ENCODE data around the gene VPS39. TPM values are rescaled to one million over a fixed set of nuclear protein-coding genes. Genes with fewer than 3 reads are reported as not detected.

The VPS39 gene
- total RNA-seq, 4 donors from 2014 or later, result 24.4 to 57.2 (median 31.9) TPM

DNA sequence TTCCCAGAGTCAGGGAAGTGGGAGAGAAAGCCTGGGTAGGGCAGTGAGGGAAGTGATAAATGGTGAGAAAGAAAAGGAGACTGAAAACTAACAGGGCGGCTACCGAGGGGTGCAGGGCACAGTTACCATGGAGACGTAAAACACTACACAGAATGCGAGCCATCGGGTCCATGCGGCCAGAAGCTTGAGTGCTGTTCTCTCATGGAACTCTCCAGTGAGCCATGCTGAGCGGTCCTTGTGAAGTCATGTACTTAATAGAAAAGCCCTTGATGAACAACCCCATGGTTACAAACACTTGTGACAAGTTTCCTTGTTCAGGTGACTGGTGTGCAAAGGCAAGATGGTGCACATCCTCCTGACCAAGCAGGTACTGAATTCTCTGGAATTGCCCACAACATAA is 48.0 kb downstream of the VPS39 start:
- Histone ChIP-seq H3K27me3 (no peaks in the 10 kb centered on the region), H3K36me3 (peaks cover 26 to 65% (median 44%) of the 10 kb centered on the region in 3 donors), H3K4me1 (peaks cover 3 to 57% (median 4%) of the 10 kb centered on the region in 3 donors), H3K9me3 (no peaks in the 10 kb centered on the region), H3K4me3 (no peak overlapping the region), H3K27ac (no peak overlapping the region)
- no peak for TF ChIP-seq POLR2A (IDR thresholded peaks at IDR 0.05)
- TF ChIP-seq, protein P1, sequence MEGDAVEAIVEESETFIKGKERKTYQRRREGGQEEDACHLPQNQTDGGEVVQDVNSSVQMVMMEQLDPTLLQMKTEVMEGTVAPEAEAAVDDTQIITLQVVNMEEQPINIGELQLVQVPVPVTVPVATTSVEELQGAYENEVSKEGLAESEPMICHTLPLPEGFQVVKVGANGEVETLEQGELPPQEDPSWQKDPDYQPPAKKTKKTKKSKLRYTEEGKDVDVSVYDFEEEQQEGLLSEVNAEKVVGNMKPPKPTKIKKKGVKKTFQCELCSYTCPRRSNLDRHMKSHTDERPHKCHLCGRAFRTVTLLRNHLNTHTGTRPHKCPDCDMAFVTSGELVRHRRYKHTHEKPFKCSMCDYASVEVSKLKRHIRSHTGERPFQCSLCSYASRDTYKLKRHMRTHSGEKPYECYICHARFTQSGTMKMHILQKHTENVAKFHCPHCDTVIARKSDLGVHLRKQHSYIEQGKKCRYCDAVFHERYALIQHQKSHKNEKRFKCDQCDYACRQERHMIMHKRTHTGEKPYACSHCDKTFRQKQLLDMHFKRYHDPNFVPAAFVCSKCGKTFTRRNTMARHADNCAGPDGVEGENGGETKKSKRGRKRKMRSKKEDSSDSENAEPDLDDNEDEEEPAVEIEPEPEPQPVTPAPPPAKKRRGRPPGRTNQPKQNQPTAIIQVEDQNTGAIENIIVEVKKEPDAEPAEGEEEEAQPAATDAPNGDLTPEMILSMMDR (IDR thresholded peaks at IDR 0.05), result no peak
- WGBS, 2 donors, result 78 to 89% methylated on average over 7 of the region's 7 CpGs
- no peak for DNase-seq
- intact Hi-C loops (cut with DNase I), result no loop called here

DNA sequence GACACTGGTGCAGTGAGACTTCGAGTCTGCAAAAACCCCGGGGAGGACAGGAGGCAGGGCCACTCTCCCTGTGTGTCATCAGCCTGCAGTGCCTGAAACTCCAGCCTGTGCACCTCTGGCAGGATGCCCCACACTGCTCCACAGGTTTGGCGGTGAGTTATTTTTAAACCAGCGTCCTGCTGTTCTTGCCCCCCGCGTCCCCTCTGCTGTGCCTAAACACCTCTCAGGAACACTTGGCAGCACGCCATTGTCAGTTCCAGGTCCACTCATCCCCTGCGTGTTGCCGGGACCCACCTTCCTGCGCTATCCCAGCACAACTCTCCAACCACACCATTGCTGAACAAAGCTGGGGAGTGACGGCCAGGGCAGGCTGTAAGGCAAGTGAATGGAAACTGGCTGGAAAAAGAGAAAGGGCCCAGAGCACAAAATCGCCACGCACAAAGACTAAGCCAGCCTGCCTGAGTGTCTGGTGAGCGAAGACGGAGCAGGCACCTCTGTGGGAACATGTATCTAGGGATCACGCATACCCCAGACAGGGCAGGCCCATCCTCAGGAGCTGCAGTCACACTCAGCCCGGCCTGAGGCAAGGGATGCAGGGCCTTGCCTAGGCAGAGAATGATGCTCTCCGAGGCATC is 48.6 kb downstream of the VPS39 start:
- H3K27me3 ChIP-seq, result no peaks in the 10 kb centered on the region
- 86 to 91% methylated on average over 11 to 17 of the region's 18 CpGs for WGBS, 2 donors
- no peak overlapping the region for H3K27ac ChIP-seq
- peaks cover 20 to 59% (median 44%) of the 10 kb centered on the region in 3 donors for H3K36me3 ChIP-seq
- TF ChIP-seq, protein P1 (IDR thresholded peaks at IDR 0.05), result no peak
- TF ChIP-seq POLR2A (IDR thresholded peaks at IDR 0.05), result no peak
- H3K4me3 ChIP-seq, result no peak overlapping the region
- intact Hi-C loops (cut with DNase I), result no loop called here
- no peaks in the 10 kb centered on the region for H3K9me3 ChIP-seq
- no peak for DNase-seq
- H3K4me1 ChIP-seq, result peaks cover 4 to 57% (median 8%) of the 10 kb centered on the region in 3 donors

DNA sequence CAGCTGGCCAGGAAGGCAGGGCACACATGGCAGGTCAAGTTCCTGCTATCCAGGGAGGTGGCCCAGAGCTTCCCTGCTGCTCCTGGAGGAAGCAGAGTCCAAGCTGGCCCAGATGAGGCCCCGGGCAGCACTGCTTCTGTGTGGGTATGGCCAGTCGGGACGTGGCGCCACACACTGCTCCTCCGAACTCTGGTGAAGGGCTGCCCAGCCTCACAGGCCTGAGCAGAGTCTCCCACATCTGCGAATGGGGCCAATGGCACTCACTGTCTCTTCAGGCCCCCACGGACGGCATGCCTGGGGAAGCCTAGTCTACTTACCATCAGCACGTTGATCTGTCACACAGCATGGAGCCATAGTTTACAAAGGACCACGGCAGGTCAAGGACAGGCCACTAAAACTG is 49.2 kb downstream of the VPS39 start:
- Histone ChIP-seq H3K9me3 (no peaks in the 10 kb centered on the region), H3K27ac (no peak overlapping the region), H3K36me3 (peaks cover 17 to 53% (median 44%) of the 10 kb centered on the region in 3 donors), H3K4me3 (no peak overlapping the region), H3K27me3 (no peaks in the 10 kb centered on the region), H3K4me1 (peaks cover 5 to 57% (median 13%) of the 10 kb centered on the region in 3 donors)
- WGBS, 2 donors, result 100% methylated on average over 4 of the region's 10 CpGs; no CpG with 5 or more reads in 1 of the 2 donors
- no peak for DNase-seq
- no peak for TF ChIP-seq POLR2A (IDR thresholded peaks at IDR 0.05)
- TF ChIP-seq, protein P1 (IDR thresholded peaks at IDR 0.05), result no peak
- intact Hi-C loops (cut with DNase I), result no loop called here

DNA sequence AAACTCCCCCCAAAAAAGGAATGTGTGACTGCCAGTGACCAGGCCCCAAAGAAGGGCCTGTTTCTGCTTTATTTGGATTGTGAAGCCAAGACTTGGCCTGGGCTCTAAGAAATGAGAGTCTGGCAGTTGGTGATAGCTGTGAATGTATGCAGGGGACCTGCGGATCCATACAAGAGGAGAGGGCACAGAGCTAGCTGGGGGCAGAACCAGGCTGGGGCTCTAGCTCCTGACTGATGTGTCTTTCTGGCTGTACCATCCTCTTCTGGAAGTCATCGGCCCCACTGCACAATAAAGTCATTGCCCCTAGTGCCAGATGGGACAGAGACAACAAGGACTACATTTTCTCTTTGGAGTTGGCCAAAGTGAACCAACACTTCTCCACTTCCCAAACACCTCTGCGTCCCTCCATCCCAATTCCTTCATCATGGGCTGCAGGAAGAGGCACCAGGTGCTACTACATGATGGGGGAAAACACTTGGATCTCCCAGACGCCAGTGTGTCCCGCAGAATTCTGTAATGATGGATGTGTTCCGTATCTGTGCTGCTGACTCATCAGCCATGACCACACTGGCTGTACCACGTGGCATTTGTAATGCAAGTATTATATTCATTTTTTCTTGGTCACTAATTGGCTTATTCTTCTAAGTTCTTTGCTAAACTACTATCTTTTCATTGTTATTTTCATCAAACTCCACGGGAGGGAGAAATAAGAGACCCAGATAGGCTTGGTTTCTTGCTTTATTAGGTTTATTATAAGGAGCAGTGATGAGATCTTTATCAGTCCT is 49.9 kb downstream of the VPS39 start:
- Histone ChIP-seq H3K4me3 (no peak overlapping the region), H3K27me3 (no peaks in the 10 kb centered on the region), H3K4me1 (peaks cover 6 to 57% (median 17%) of the 10 kb centered on the region in 3 donors), H3K9me3 (no peaks in the 10 kb centered on the region), H3K36me3 (peaks cover 14 to 46% (median 38%) of the 10 kb centered on the region in 3 donors), H3K27ac (no peak overlapping the region)
- TF ChIP-seq POLR2A (IDR thresholded peaks at IDR 0.05), result no peak
- TF ChIP-seq, protein P1 (IDR thresholded peaks at IDR 0.05), result no peak
- DNase-seq, result no peak
- 48 to 54% methylated on average over 7 to 8 of the region's 8 CpGs for WGBS, 2 donors
- intact Hi-C loops (cut with DNase I), result no loop called here

DNA sequence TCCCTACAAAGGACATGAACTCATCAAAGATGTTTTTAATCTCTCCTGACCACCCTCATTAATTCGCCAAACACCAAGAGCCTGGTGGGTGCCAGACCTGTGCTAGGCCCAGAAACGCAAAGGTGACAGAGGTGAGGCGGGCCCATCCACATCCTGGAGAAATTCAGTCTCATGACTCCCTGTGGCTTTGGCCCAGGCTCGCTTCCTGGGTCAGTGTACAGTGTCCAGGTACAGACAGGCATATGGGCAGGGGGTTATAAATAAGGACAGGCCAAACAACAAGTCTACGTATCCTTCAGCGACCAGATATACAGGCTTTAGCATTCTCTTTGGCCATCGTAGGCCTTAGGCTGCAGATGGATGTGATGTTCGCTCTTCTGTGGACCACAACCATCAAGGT is 50.7 kb downstream of the VPS39 start:
- 94 to 95% methylated on average over 6 to 8 of the region's 8 CpGs for WGBS, 2 donors
- intact Hi-C loops (cut with DNase I), result no loop called here
- no peak for DNase-seq
- no peaks in the 10 kb centered on the region for H3K9me3 ChIP-seq
- H3K27ac ChIP-seq, result no peak overlapping the region
- H3K36me3 ChIP-seq, result peaks cover 9 to 38% (median 32%) of the 10 kb centered on the region in 3 donors
- TF ChIP-seq, protein P1 (IDR thresholded peaks at IDR 0.05), result no peak
- TF ChIP-seq POLR2A (IDR thresholded peaks at IDR 0.05), result no peak
- H3K4me3 ChIP-seq, result no peak overlapping the region
- no peaks in the 10 kb centered on the region for H3K27me3 ChIP-seq
- peaks cover 12 to 65% (median 23%) of the 10 kb centered on the region in 3 donors for H3K4me1 ChIP-seq
